GM23248 (cell line): ENCODE results near the gene EMID1. TPM values are rescaled to one million over a fixed set of nuclear protein-coding genes. Genes with fewer than 3 reads are reported as not detected.

Source experiments
- DNase-seq: peaks from one replicate; pipeline ENCODE4 v3.0.0-alpha.2; 2015
- H2AFZ ChIP-seq: fragments of 200-600 bp; sonication (generic); 2 replicates; pipeline ENCODE4 v1.6.1; 2016; ENCODE audit warnings: antibody characterized with exemption
- H3F3A ChIP-seq: fragments of 200-600 bp; sonication (generic); 2 replicates; pipeline ENCODE4 v1.6.1; 2016; ENCODE audit warnings: mild to moderate bottlenecking, antibody characterized with exemption, mixed run types; ENCODE audit not compliant: insufficient read depth
- H3K27ac ChIP-seq: fragments of 200-600 bp; sonication (generic); 2 replicates; pipeline ENCODE4 v1.5.1; 2016; ENCODE audit warnings: mild to moderate bottlenecking
- H3K27me3 ChIP-seq: fragments of 200-600 bp; sonication (generic); replicated peaks from 2 replicates; pipeline ENCODE4 v1.6.1; 2016; ENCODE audit warnings: mild to moderate bottlenecking; ENCODE audit not compliant: insufficient read depth
- H3K36me3 ChIP-seq: fragments of 200-600 bp; sonication (generic); 2 replicates; pipeline ENCODE4 v1.6.1; 2016; ENCODE audit warnings: low read depth, mild to moderate bottlenecking
- H3K4me1 ChIP-seq: fragments of 200-600 bp; sonication (generic); 2 replicates; pipeline ENCODE4 v1.6.1; 2016; ENCODE audit warnings: mild to moderate bottlenecking; ENCODE audit not compliant: insufficient read depth
- H3K4me2 ChIP-seq: fragments of 200-600 bp; sonication (generic); one replicate; pipeline ENCODE4 v1.6.1; 2016; ENCODE audit warnings: mild to moderate bottlenecking; ENCODE audit not compliant: unreplicated experiment
- H3K4me3 ChIP-seq: fragments of 200-600 bp; sonication (generic); 2 replicates; pipeline ENCODE4 v1.5.1; 2016; ENCODE audit warnings: mild to moderate bottlenecking
- H3K79me2 ChIP-seq: fragments of 200-600 bp; sonication (generic); 2 replicates; pipeline ENCODE4 v1.6.1; 2016; ENCODE audit warnings: mild to moderate bottlenecking; ENCODE audit not compliant: insufficient read depth
- H3K9ac ChIP-seq: fragments of 200-600 bp; sonication (generic); 2 replicates; pipeline ENCODE4 v1.6.1; 2016; ENCODE audit warnings: mild to moderate bottlenecking
- H3K9me2 ChIP-seq: fragments of 200-600 bp; sonication (generic); 2 replicates; pipeline ENCODE4 v1.6.1; 2016; ENCODE audit warnings: mixed run types, mild to moderate bottlenecking, moderate library complexity; ENCODE audit not compliant: insufficient read depth
- H3K9me3 ChIP-seq: fragments of 200-600 bp; sonication (generic); one replicate; pipeline ENCODE4 v1.6.1; 2017; ENCODE audit warnings: low read depth
- H4K20me1 ChIP-seq: fragments of 200-600 bp; sonication (generic); 2 replicates; pipeline ENCODE4 v1.6.0; 2016; ENCODE audit not compliant: insufficient read depth
- EZH2 ChIP-seq: fragments of 200-600 bp; sonication (generic); IDR thresholded peaks from 2 replicates; pipeline ENCODE4 v1.6.1; 2018; ENCODE audit warnings: antibody characterized with exemption, mild to moderate bottlenecking; ENCODE audit not compliant: insufficient read depth, poor library complexity, severe bottlenecking
- EZH2phosphoT487 ChIP-seq: fragments of 200-600 bp; sonication (generic); IDR thresholded peaks from 2 replicates; pipeline ENCODE4 v1.6.1; 2018; ENCODE audit warnings: antibody characterized with exemption, moderate library complexity, mild to moderate bottlenecking, low read depth; ENCODE audit not compliant: insufficient read depth
- WGBS, 2 experiments: methylation state at CpG; one replicate each; pipeline ENCODE4 v1.1.6; 2015 to 2017; ENCODE audit warnings: low lambda C conversion rate in 2 of 2, low coverage in 1 of 2; ENCODE audit errors: missing lambda C conversion rate in 2 of 2; 5-methylcytosine and 5-hydroxymethylcytosine counted together
- in situ Hi-C: fragments of 300-500 bp; cut with MboI; formaldehyde crosslinking; loops from 2 replicates; pipeline ENCODE4 v1.15.0; 2020
- polyA plus RNA-seq: library from polyadenylated mRNA; unstranded; fragments of >200 nt; fragmentation: Nextera tagmentation; extraction: Ambion mirVana; gene quantifications from 2 replicates; pipeline ENCODE4 v1.2.1, GENCODE V29; 2016
- total RNA-seq: library from RNA; depleted of rRNA; stranded (reverse); fragments of >200 nt; shearing (Covaris generic); gene quantifications from 2 replicates; pipeline ENCODE4 v1.2.3, GENCODE V29; 2014

Gene EMID1
- total and polyA plus RNA-seq, 2 experiments from 2014 or later, result not detected

- Histone ChIP-seq H3K27ac (no peak overlapping the region), H3K9ac (no peak overlapping the region), H3K4me2 (no peak overlapping the region), H3K36me3 (no peaks in the 10 kb centered on the region), H4K20me1 (no peaks in the 10 kb centered on the region), H3K4me3 (no peak overlapping the region), H3K79me2 (no peaks in the 10 kb centered on the region), H3K9me3 (no peaks in the 10 kb centered on the region), H3K27me3 (peaks cover 9% of the 10 kb centered on the region; the same call in 1 of the 2 replicates), H3F3A (no peaks in the 10 kb centered on the region), H3K4me1 (no peaks in the 10 kb centered on the region), H2AFZ (no peak overlapping the region), H3K9me2 (no peaks in the 10 kb centered on the region)
- in situ Hi-C loops, result no loop called here
- DNase-seq, result no peak
- TF ChIP-seq EZH2phosphoT487, result no peak
- no peak for TF ChIP-seq EZH2
- 69 to 74% methylated on average over 19 of the region's 19 CpGs for WGBS, 2 experiments
These were observed 21.5 kb upstream of the EMID1 start for GRCh38 chr22:29183971-29184848.

GRCh38 chr22:29184849-29185490 is 20.7 kb upstream of the EMID1 start:
- Histone ChIP-seq H4K20me1 (no peaks in the 10 kb centered on the region), H3K4me1 (no peaks in the 10 kb centered on the region), H3K4me3 (no peak overlapping the region), H3K4me2 (no peak overlapping the region), H2AFZ (no peak overlapping the region), H3K9me2 (no peaks in the 10 kb centered on the region), H3K36me3 (no peaks in the 10 kb centered on the region), H3K9ac (no peak overlapping the region), H3F3A (no peaks in the 10 kb centered on the region), H3K27ac (no peak overlapping the region), H3K79me2 (no peaks in the 10 kb centered on the region), H3K9me3 (no peaks in the 10 kb centered on the region), H3K27me3 (peaks cover 12% of the 10 kb centered on the region; the same call in 1 of the 2 replicates)
- DNase-seq, result no peak
- in situ Hi-C loops, result no loop called here
- TF ChIP-seq EZH2, result no peak
- no peak for TF ChIP-seq EZH2phosphoT487
- 60 to 64% methylated on average over 12 of the region's 12 CpGs for WGBS, 2 experiments

- no peaks in the 10 kb centered on the region for H3K4me1 ChIP-seq
- TF ChIP-seq EZH2 (no peak), EZH2phosphoT487 (no peak)
- H3K9ac ChIP-seq, result no peak overlapping the region
- no peaks in the 10 kb centered on the region for H3K79me2 ChIP-seq
- DNase-seq, result no peak
- no peaks in the 10 kb centered on the region for H3K9me2 ChIP-seq
- no peaks in the 10 kb centered on the region for H3F3A ChIP-seq
- H2AFZ ChIP-seq, result no peak overlapping the region
- H3K27ac ChIP-seq, result no peak overlapping the region
- H3K4me3 ChIP-seq, result no peak overlapping the region
- no peaks in the 10 kb centered on the region for H4K20me1 ChIP-seq
- no peaks in the 10 kb centered on the region for H3K36me3 ChIP-seq
- H3K9me3 ChIP-seq, result no peaks in the 10 kb centered on the region
- in situ Hi-C loops, result no loop called here
- 79 to 81% methylated on average over 1 of the region's 1 CpG for WGBS, 2 experiments
- peaks cover 9% of the 10 kb centered on the region; the same call in 1 of the 2 replicates for H3K27me3 ChIP-seq
- no peak overlapping the region for H3K4me2 ChIP-seq
These were observed 19.4 kb upstream of the EMID1 start for GRCh38 chr22:29186302-29186701.

- Histone ChIP-seq H3K27me3 (peaks cover 19% of the 10 kb centered on the region), H3K4me1 (no peaks in the 10 kb centered on the region), H3K9me2 (no peaks in the 10 kb centered on the region), H3F3A (no peaks in the 10 kb centered on the region), H3K9ac (no peak overlapping the region), H3K79me2 (no peaks in the 10 kb centered on the region), H3K9me3 (no peaks in the 10 kb centered on the region), H4K20me1 (no peaks in the 10 kb centered on the region), H3K36me3 (no peaks in the 10 kb centered on the region), H3K27ac (no peak overlapping the region), H3K4me2 (no peak overlapping the region), H2AFZ (no peak overlapping the region), H3K4me3 (no peak overlapping the region)
- 22 to 27% methylated on average over 7 of the region's 7 CpGs for WGBS, 2 experiments
- no peak for DNase-seq
- TF ChIP-seq EZH2, result no peak
- no peak for TF ChIP-seq EZH2phosphoT487
- in situ Hi-C loops, result no loop called here
These were observed 17.9 kb upstream of the EMID1 start for GRCh38 chr22:29187831-29188230.
